Anterior cingulate cortex (tissue), 58 donors: Measurements from ENCODE around the gene FRMD4A.
"Not testable (repeated sequence)": the region's sequence is repeated elsewhere in the genome, so short reads cannot be mapped to it uniquely, and the experiment has no call there.

Experiments
- DNase-seq, 58 donors: peaks; one replicate each; lab custom pipeline; 2025; lab: John Stamatoyannopoulos, UW

The FRMD4A gene

DNA sequence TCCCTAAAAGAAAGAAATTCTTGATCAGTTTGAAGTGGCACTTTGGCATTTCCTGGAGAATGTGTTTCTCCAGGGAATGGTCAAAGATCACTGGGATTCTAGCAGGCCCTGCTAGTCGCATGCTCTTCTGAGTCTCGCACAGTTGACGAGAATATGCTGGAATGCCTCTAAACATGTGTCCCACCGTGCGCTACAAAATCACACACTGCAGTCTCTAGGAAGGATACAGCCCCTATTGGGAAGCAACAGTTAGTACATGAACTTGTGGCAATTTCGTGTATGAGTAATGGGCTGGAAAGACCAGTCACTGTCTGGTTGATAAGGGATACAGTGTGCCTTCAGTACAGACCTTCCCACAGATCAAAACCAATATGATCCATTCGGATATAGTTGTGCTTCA is 486.1 kb downstream of the FRMD4A start:
- no peak for DNase-seq

GRCh38 chr10:13842117-13842516 is 488.6 kb downstream of the FRMD4A start:
- no peak for DNase-seq

GRCh38 chr10:13840036-13840435 is 490.7 kb downstream of the FRMD4A start:
- no peak for DNase-seq

- no peak for DNase-seq
These were observed 491.2 kb downstream of the FRMD4A start for GRCh38 chr10:13839430-13839990.

DNA sequence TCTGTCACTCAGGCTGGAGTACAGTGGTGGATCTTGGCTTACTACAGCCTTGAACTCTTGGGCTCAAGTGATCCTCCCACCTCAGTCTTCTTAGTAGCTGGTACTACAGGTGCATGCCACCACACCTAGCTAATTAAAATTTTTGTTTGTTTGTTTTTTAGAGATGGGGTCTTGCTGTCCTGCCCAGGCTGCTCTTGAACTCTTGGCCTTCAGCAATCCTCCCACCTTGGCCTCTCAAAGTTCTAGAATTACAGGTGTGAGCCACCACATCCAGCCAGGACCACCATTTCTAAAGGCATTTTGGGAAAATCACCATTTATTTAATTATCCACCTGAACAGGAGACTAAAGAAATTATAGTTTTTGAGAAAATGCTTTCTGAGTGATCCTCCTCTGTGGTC is 491.7 kb downstream of the FRMD4A start:
- no peak for DNase-seq

- DNase-seq: no peak
These were observed 492.8 kb downstream of the FRMD4A start for GRCh38 chr10:13837966-13838365.

DNA sequence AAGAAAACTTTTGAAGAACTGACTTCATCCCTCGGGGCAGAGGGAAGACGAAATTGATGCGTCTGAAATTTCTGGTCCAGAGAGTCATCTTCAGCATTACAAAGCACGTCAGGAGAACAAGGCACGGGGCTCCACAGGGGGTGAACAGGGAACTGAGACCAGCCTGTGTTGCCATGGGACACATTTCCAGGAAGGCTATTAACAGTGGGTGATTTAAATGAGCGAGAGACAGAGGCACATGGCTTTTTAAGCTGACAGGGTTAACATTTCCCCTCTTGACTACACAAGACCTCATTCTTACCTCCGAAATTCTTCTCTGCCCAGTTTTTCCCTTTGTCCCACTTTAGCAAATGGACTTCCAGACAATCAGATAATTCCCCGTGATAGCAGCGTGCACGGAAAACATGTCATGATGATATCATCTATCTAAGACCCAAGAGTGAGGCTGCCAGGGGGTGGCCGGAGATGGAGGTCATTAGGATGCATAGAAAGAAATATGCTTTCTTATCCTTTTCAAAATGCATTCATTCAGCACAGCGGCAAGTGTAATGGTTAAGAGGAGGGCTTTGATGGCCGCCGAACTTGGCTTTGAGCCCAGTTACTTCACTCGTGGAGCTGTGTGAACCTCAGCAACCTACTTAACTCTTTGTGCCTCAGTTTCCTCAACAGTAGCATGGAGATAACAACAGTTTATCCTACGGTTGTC is 496.0 kb downstream of the FRMD4A start:
- DNase-seq: peak in 14 of 58 donors; percentile 5 to 46 (median 20)

- no peak for DNase-seq
These were observed 499.0 kb downstream of the FRMD4A start for GRCh38 chr10:13831711-13832141.

DNA sequence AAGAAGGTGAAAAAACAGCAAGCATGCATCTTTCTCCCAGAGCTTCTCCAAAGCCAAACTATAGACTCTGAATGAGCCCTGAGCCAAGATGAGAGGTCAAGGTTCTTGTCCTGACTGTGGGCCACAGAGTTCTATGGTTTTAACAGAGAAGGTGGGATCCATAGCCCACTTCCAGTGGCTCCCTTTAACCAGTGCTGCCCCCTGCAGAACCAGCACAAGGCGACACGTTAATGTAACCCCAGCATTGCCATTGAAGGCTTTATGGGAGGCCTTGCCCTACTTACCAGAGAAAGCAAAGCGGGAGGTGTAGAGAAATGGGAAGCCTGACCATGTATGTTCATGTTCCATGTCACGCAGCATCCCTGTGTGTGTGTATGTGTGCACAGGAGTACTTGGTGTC is 500.3 kb downstream of the FRMD4A start:
- no peak for DNase-seq

- no peak for DNase-seq
These were observed 500.9 kb downstream of the FRMD4A start for GRCh38 chr10:13829790-13830189.

DNA sequence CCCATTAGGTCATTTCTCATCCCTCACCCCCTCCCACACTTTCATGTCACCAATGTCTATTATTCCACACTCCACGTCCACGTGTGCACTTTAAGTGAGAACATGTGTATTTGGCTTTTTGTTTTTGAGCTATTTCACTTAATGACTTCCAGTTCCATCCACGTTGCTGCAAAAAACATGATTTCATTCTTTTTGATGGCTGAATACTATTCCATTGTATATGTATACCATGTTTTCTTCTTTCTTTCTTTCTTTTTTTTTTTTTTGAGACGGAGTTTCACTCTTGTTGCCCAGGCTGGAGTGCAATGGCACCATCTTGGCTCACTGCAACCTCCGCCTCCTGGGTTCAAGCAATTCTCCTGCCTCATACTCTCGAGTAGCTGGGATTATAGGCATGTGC is 502.4 kb downstream of the FRMD4A start:
- not testable (repeated sequence) for DNase-seq

- DNase-seq: no peak
These were observed 503.5 kb downstream of the FRMD4A start for GRCh38 chr10:13827076-13827797.

- peak in 1 of 58 donors; percentile 6 for DNase-seq
These were observed 506.9 kb downstream of the FRMD4A start for GRCh38 chr10:13823709-13824405.

- DNase-seq: peak in 9 of 58 donors; percentile 3 to 54 (median 31)
These were observed 507.5 kb downstream of the FRMD4A start for GRCh38 chr10:13823096-13823708.

- DNase-seq: no peak
These were observed 508.2 kb downstream of the FRMD4A start for GRCh38 chr10:13822490-13822889.

DNA sequence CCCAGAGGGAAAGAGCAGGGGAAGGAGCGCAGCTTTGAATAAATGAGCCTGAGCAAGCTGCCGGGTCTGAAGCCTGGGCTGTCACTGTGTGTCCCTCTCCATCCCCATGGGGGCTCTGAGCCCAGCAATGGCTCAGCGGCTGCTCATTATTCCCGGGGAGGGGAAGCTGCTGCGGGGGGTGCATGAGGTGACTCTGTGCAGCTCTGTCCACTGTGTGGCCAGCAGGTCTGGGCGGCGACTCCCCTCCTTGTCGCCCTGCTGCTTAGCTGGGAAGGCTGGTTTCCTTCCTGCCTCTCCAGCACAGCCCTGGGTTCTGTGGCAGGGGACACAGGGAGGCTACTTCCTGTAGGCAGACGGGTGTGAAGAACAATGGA is 509.8 kb downstream of the FRMD4A start:
- DNase-seq: no peak

- DNase-seq: no peak
These were observed 510.4 kb downstream of the FRMD4A start for GRCh38 chr10:13820119-13820963.

DNA sequence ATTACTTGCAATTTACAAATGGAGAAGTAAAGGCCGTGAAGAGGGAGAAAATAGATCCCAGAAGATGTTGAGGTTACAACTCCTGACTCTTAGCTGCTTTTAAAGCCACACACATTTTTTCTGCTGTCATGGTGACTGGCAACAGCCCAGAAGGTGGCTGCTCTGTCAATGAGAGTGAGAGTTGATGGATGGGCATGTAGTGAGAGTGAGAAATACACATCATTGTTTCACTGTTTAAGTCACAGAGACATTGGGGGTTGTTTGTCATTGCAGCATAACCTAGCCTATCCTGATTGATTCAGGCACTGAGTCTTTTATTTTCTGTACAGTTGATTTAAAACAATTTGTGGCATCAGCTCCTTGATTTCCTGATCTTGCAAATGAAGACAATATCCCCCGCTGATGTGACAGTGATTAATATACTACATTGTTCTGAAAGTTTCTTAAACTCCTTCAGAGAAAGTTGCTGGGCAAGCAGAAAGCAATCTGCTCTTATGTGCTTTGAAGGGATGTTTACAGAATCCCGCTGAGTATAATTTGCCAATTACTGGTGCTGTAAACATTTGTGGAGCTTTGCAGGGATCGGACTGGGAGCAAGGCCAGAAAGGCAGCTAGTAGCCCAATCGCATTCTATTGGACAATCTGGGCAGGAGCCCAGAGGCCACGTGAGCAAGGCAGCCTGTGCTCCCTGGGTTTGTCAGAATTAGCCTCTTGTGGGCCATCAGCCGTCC is 514.4 kb downstream of the FRMD4A start:
- DNase-seq: peak in 51 of 58 donors; percentile 18 to 90 (median 66)

DNA sequence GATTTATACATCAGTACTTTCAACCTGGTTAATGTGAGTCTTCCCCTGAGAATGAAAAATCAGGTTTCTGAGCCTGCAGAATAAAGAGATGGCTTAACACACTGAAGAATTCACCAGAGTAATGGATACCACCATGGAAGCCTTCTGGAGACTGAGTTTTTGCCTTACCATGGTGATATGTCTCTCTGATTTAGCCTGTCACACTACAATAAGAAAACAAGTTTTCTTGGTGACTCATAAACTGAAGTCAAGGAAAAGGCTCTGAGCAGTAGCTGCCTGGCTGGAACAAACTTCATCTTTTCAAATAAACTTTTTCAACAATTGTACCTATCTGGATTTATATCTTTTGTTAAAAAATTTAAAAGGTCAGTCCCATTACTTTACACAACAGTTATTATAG is 515.0 kb downstream of the FRMD4A start:
- DNase-seq: no peak
